Gastrocnemius medialis (tissue), 4 donors: Measurements from ENCODE around the gene PANK4. TPM values are rescaled to one million over a fixed set of nuclear protein-coding genes. Genes with fewer than 3 reads are reported as not detected.

Source experiments
- ATAC-seq, 2 donors: fragments of 150-250 bp; one replicate each; pipeline ENCODE4 v1.9.1; 2016
- DNase-seq, 2 donors: peaks; one replicate each; pipeline ENCODE4 v3.0.0-alpha.2; 2019
- H3K27ac ChIP-seq, 4 donors: fragments of 200-600 bp; sonication (generic); 1 replicate in 1 of 4; 2 replicates in 3 of 4; pipeline ENCODE4 v1.5.1; 2016 to 2018; ENCODE audit warnings: mild to moderate bottlenecking in 2 of 4, moderate library complexity in 1 of 4
- H3K27me3 ChIP-seq, 3 donors: fragments of 200-600 bp; sonication (generic) in 2 of 3; 1 replicate in 1 of 3; 2 replicates in 2 of 3; pipeline versions ENCODE4 v1.5.1 to v1.6.0; 2016 to 2019; ENCODE audit warnings: mild to moderate bottlenecking in 1 of 3, moderate library complexity in 1 of 3
- H3K36me3 ChIP-seq, 2 donors: fragments of 200-600 bp; sonication (generic) in 1 of 2; one replicate each; pipeline ENCODE4 v1.5.1; 2017 to 2018
- H3K4me1 ChIP-seq, 2 donors: fragments of 200-600 bp; sonication (generic) in 1 of 2; one replicate each; pipeline ENCODE4 v1.5.1; 2016 to 2017; ENCODE audit warnings: mild to moderate bottlenecking in 2 of 2
- H3K4me3 ChIP-seq, 4 donors: fragments of 200-600 bp; sonication (generic) in 3 of 4; 1 replicate in 1 of 4; 2 replicates in 3 of 4; pipeline ENCODE4 v1.5.1; 2016 to 2019; ENCODE audit warnings: mild to moderate bottlenecking in 2 of 4
- H3K9me3 ChIP-seq, 3 donors: fragments of 200-600 bp; sonication (generic) in 2 of 3; 1 replicate in 1 of 3; 2 replicates in 2 of 3; pipeline ENCODE4 v1.5.1; 2016 to 2019
- CTCF ChIP-seq, 5 experiments: fragments of 450-650 bp in 3 of 5; fragments of 200-600 bp in 2 of 5; sonication (generic) in 2 of 5; IDR thresholded peaks in 4 of 5; conservative IDR thresholded peaks in 1 of 5; 1 replicate in 4 of 5; 2 replicates in 1 of 5; pipeline ENCODE4 v1.5.1; 2016 to 2019; ENCODE audit warnings: antibody characterized with exemption in 5 of 5, mild to moderate bottlenecking in 3 of 5, moderate library complexity in 3 of 5
- POLR2A ChIP-seq, 2 donors: fragments of 450-650 bp; IDR thresholded peaks; one replicate each; pipeline ENCODE4 v1.6.1; 2017; ENCODE audit warnings: antibody characterized with exemption in 2 of 2, mild to moderate bottlenecking in 2 of 2, moderate library complexity in 2 of 2
- in situ Hi-C, 4 donors: fragments of 200-750 bp; cut with MboI; loops; one replicate each; pipeline versions ENCODE4 v1.15.0 to v1.8.0; 2017; ENCODE audit warnings: low sequenced_read_pairs in 4 of 4
- intact Hi-C: fragments of 100-400 bp; cut with DNase I; formaldehyde crosslinking; loops from one replicate; pipeline ENCODE4 v1.15.1; 2023; ENCODE audit warnings: low total_unique reads
- total RNA-seq, 4 donors: library from RNA; depleted of rRNA; stranded (reverse); fragments of >200 nt; gene quantifications; one replicate each; pipeline versions ENCODE4 v1.1.0 to v1.2.3, GENCODE V29; 2016

The PANK4 gene
- total RNA-seq, 4 donors from 2014 or later, result 27.5 to 54.2 (median 38.5) TPM

GRCh38 chr1:2528016-2528415 lies 1.6 kb upstream of the PANK4 start:
- Histone ChIP-seq H3K9me3 (no peaks in the 10 kb centered on the region), H3K4me3 (no peak overlapping the region), H3K27me3 (no peaks in the 10 kb centered on the region), H3K27ac (peak overlapping the region; percentile 85 to 95 (median 88)), H3K4me1 (peaks cover 77 to 88% of the 10 kb centered on the region in 2 donors), H3K36me3 (no peaks in the 10 kb centered on the region)
- peak; percentile 85 to 96 for DNase-seq
- intact Hi-C loops, result loop anchor here (1.0 to 2.0 kb wide), 3 partner anchors 19 to 337 kb away; partner anchors contain the start of genes MORN1 and RER1
- peak; percentile 46 to 56 for ATAC-seq
- no peak for TF ChIP-seq POLR2A (IDR thresholded peaks at IDR 0.05)
- TF ChIP-seq CTCF (IDR thresholded peaks at IDR 0.05 in 4 of 5, conservative IDR thresholded peaks at IDR 0.05 in 1 of 5), result no peak
- in situ Hi-C loops, result loop anchor here in 1 of 4 donors (25.0 kb wide), 1 partner anchor 316 kb away; no protein-coding TSS in a partner anchor

GRCh38 chr1:2527556-2527860 lies 1.1 kb upstream of the PANK4 start:
- H3K27me3 ChIP-seq, result no peaks in the 10 kb centered on the region
- peaks cover 81 to 85% of the 10 kb centered on the region in 2 donors for H3K4me1 ChIP-seq
- H3K4me3 ChIP-seq, result no peak overlapping the region
- intact Hi-C loops (no loop called here), in situ Hi-C loops (loop anchor here in 1 of 4 donors (25.0 kb wide), 1 partner anchor 315 kb away; no protein-coding TSS in a partner anchor)
- TF ChIP-seq CTCF (IDR thresholded peaks at IDR 0.05 in 4 of 5, conservative IDR thresholded peaks at IDR 0.05 in 1 of 5) (no peak), POLR2A (IDR thresholded peaks at IDR 0.05) (no peak)
- no peaks in the 10 kb centered on the region for H3K9me3 ChIP-seq
- DNase-seq (no peak), ATAC-seq (no peak)
- H3K36me3 ChIP-seq, result no peaks in the 10 kb centered on the region
- peak overlapping the region; percentile 85 to 95 (median 88) for H3K27ac ChIP-seq

- DNase-seq, result peak; percentile 76 to 93
Measured at GRCh38 chr1:2526824-2527555, 594 bp upstream of the PANK4 start.

GRCh38 chr1:2525572-2525919 lies 850 bp downstream of the PANK4 start:
- H3K27me3 ChIP-seq, result no peaks in the 10 kb centered on the region
- H3K4me1 ChIP-seq, result peaks cover 63 to 66% of the 10 kb centered on the region in 2 donors
- peaks cover 0 to 13% of the 10 kb centered on the region in 2 donors for H3K36me3 ChIP-seq
- ATAC-seq (no peak), DNase-seq (no peak)
- peak overlapping the region; percentile 85 to 95 (median 88) for H3K27ac ChIP-seq
- H3K4me3 ChIP-seq, result peak overlapping the region; percentile 71 to 99 (median 95)
- in situ Hi-C loops, result loop anchor here in 1 of 4 donors (25.0 kb wide), 1 partner anchor 313 kb away; no protein-coding TSS in a partner anchor
- H3K9me3 ChIP-seq, result no peaks in the 10 kb centered on the region
- TF ChIP-seq POLR2A (IDR thresholded peaks at IDR 0.05) (no peak), CTCF (IDR thresholded peaks at IDR 0.05 in 4 of 5, conservative IDR thresholded peaks at IDR 0.05 in 1 of 5) (no peak)
- intact Hi-C loops, result no loop called here

More at GRCh38 chr1:2526824-2527555, 594 bp upstream of the PANK4 start:
- Histone ChIP-seq H3K4me3 (peak overlapping the region; percentile 53 to 99 (median 81)), H3K9me3 (no peaks in the 10 kb centered on the region), H3K27ac (peak overlapping the region; percentile 85 to 95 (median 88)), H3K4me1 (peaks cover 78 to 80% of the 10 kb centered on the region in 2 donors), H3K36me3 (no peaks in the 10 kb centered on the region), H3K27me3 (no peaks in the 10 kb centered on the region)
- ATAC-seq, result peak; percentile 21 to 42
- intact Hi-C loops, result loop anchor here (1.0 kb wide), 2 partner anchors 59 to 115 kb away; partner anchors contain the start of genes PEX10 and PRXL2B
- in situ Hi-C loops, result loop anchor here in 1 of 4 donors (25.0 kb wide), 1 partner anchor 315 kb away; no protein-coding TSS in a partner anchor
- TF ChIP-seq CTCF (IDR thresholded peaks at IDR 0.05 in 4 of 5, conservative IDR thresholded peaks at IDR 0.05 in 1 of 5), result no peak
- TF ChIP-seq POLR2A (IDR thresholded peaks at IDR 0.05), result no peak
